HepG2 (cell line): Measurements from ENCODE around the gene NPW. TPM values are rescaled to one million over a fixed set of nuclear protein-coding genes. Genes with fewer than 3 reads are reported as not detected.

Experiments
- ATAC-seq: fragments of 200-7000 bp; cut with Tn5 transposase; 3 replicates; pipeline ENCODE4 v1.9.1; 2020; ENCODE audit warnings: mild to moderate bottlenecking, moderate library complexity
- BruUV-seq: library from RNA; stranded (reverse); fragments of 400-500 nt; replicated peaks from 2 replicates; lab custom pipeline; 2021; lab: Mats Ljungman, UMichigan
- CTCF ChIA-PET: fragments of 300-600 bp; formaldehyde crosslinking; extraction: SDS; loops from one replicate; lab custom pipeline; 2021; ENCODE audit warnings: low total read pairs, inconsistent platforms, low intra/inter-chr PET ratio; lab: Yijun Ruan, JAX
- POLR2A ChIA-PET: fragments of 350-600 bp; sonication (Branson Sonifier 250); formaldehyde crosslinking; loops from one replicate; lab custom pipeline; 2020; ENCODE audit warnings: antibody characterized with exemption, inconsistent platforms; lab: Yijun Ruan, JAX
- DNase-seq: peaks from one replicate; pipeline ENCODE4 v3.0.0-alpha.2; 2015; ENCODE audit warnings: low spot score
- FAIRE-seq: peaks from 3 replicates; lab custom pipeline; 2011; peaks lifted over from hg19 to GRCh38; lab: Jason Lieb, UNC
- H2AFZ ChIP-seq: one replicate; pipeline ENCODE4 v1.6.1; 2011; ENCODE audit warnings: low read length, inconsistent platforms
- H3K27ac ChIP-seq: fragments of 300-600 bp; 3 replicates; pipeline ENCODE4 v1.8.0; 2011; ENCODE audit warnings: mixed run types, mild to moderate bottlenecking, mixed read lengths, low read length, inconsistent platforms; ENCODE audit not compliant: insufficient read depth; ENCODE audit errors: extremely low read length
- H3K27me3 ChIP-seq, 2 experiments: fragments of 200-600 bp in 1 of 2; 2 replicates in 1 of 2; 3 replicates in 1 of 2; pipeline versions ENCODE4 v1.6.0 to v1.8.0; 2011; ENCODE audit warnings: low read length in 2 of 2, mild to moderate bottlenecking in 2 of 2, moderate library complexity in 2 of 2, inconsistent platforms in 1 of 2; ENCODE audit not compliant: insufficient read depth in 2 of 2, control insufficient read depth in 1 of 2
- H3K36me3 ChIP-seq, 2 experiments: fragments of 200-600 bp in 1 of 2; replicated peaks in 1 of 2; 2 replicates in 1 of 2; 3 replicates in 1 of 2; pipeline versions ENCODE4 v1.5.1 to v1.8.0; 2011; ENCODE audit warnings: low read length in 2 of 2, inconsistent platforms in 1 of 2; ENCODE audit not compliant: insufficient read depth in 2 of 2, control insufficient read depth in 1 of 2
- H3K4me1 ChIP-seq: 2 replicates; pipeline ENCODE4 v1.5.1; 2012; ENCODE audit warnings: low read length, inconsistent platforms; ENCODE audit not compliant: insufficient read depth
- H3K4me2 ChIP-seq: 2 replicates; pipeline ENCODE4 v1.6.0; 2011; ENCODE audit warnings: low read depth, low read length, inconsistent platforms
- H3K4me3 ChIP-seq, 3 experiments: fragments of 200-600 bp in 1 of 3; sonication (generic), shearing (Covaris generic) in 1 of 3; replicated peaks in 1 of 3; 2 replicates each; pipeline ENCODE4 v1.5.1; 2011 to 2016; ENCODE audit warnings: low read length in 3 of 3, inconsistent platforms in 2 of 3, low read depth in 2 of 3, mild to moderate bottlenecking in 2 of 3, control low read depth in 1 of 3, mixed read lengths in 1 of 3; ENCODE audit not compliant: insufficient read depth in 1 of 3
- H3K79me2 ChIP-seq: one replicate; pipeline ENCODE4 v1.6.1; 2011; ENCODE audit warnings: low read length, inconsistent platforms; ENCODE audit not compliant: insufficient read depth
- H3K9ac ChIP-seq: 2 replicates; pipeline ENCODE4 v1.6.0; 2011; ENCODE audit warnings: mild to moderate bottlenecking, low read depth, low read length, inconsistent platforms; ENCODE audit not compliant: insufficient read depth
- H3K9me3 ChIP-seq: 2 replicates; pipeline ENCODE4 v1.5.1; 2012; ENCODE audit warnings: mild to moderate bottlenecking, low read length
- H4K20me1 ChIP-seq: 2 replicates; pipeline ENCODE4 v1.6.0; 2011; ENCODE audit warnings: inconsistent platforms, mild to moderate bottlenecking, low read length, moderate library complexity; ENCODE audit not compliant: insufficient read depth
- AGO2 ChIP-seq: fragments of 200-400 bp; formaldehyde crosslinking; optimal IDR thresholded peaks from 2 replicates; pipeline ENCODE3; 2017; ENCODE audit warnings: mild to moderate bottlenecking, low read depth, low read length, moderate library complexity
- ARHGAP35 ChIP-seq: sonication (generic); formaldehyde crosslinking; IDR thresholded peaks from 2 replicates; pipeline ENCODE4 v1.9.0; 2022; ENCODE audit warnings: mild to moderate bottlenecking, inconsistent platforms, moderate library complexity, missing genetic modification reagents, borderline replicate concordance
- ASH2L ChIP-seq: fragments of 300-600, 200-600 bp; sonication (generic); IDR thresholded peaks from 2 replicates; pipeline ENCODE4 v1.7.0; 2017; ENCODE audit warnings: low read depth, mild to moderate bottlenecking, moderate library complexity, mixed read lengths, low read length; ENCODE audit not compliant: insufficient read length
- KIAA2018 ChIP-seq: sonication (generic); formaldehyde crosslinking; IDR thresholded peaks from 2 replicates; pipeline ENCODE4 v1.5.0; 2020; ENCODE audit warnings: mild to moderate bottlenecking, missing genetic modification reagents, borderline replicate concordance
- ZNF704 ChIP-seq: sonication (generic); formaldehyde crosslinking; IDR thresholded peaks from 2 replicates; pipeline ENCODE4 v1.8.1; 2023; ENCODE audit warnings: mild to moderate bottlenecking, inconsistent platforms, moderate library complexity, missing genetic modification reagents, borderline replicate concordance
- ZSCAN21 ChIP-seq: sonication (generic); formaldehyde crosslinking; IDR thresholded peaks from 2 replicates; pipeline ENCODE4 v1.8.0; 2022; ENCODE audit warnings: mild to moderate bottlenecking, missing genetic modification reagents, moderate library complexity, borderline replicate concordance
- WGBS: methylation state at CpG from one replicate; pipeline ENCODE4 v1.1.6; 2017; ENCODE audit warnings: low lambda C conversion rate; 5-methylcytosine and 5-hydroxymethylcytosine counted together
- in situ Hi-C: cut with HindIII; loops from 2 replicates; pipeline ENCODE4 v1.10.0; 2017; ENCODE audit warnings: low pct_unique_long_range_greater_than_20kb; ENCODE audit not compliant: extremely low pct_ligation_motif_present
- intact Hi-C: fragments of 100-400 bp; cut with micrococcal nuclease; formaldehyde crosslinking; loops from one replicate; pipeline ENCODE4 v1.10.0; 2022; ENCODE audit not compliant: unreplicated experiment
- polyA plus RNA-seq, 8 experiments: library from polyadenylated mRNA; depleted of rRNA in 3 of 8; stranded (reverse) in 7 of 8; unstranded in 1 of 8; fragments of >200 nt; fragmentation: Illumina TruSeq in 4 of 8; extraction: Trizol in 4 of 8; gene quantifications; 2 replicates each; pipeline versions ENCODE4 v1.2.1 to v1.2.3, GENCODE V29; 2011 to 2016; ENCODE audit warnings: low read depth in 4 of 8, missing spikeins in 1 of 8, mixed read lengths in 1 of 8; ENCODE audit not compliant: insufficient read depth in 1 of 8
- total RNA-seq, 5 experiments: library from RNA; depleted of rRNA; stranded (reverse); fragments of >200 nt; fragmentation: Illumina TruSeq; extraction: Trizol; gene quantifications; 2 replicates each; pipeline ENCODE4 v1.2.3, GENCODE V29; 2016; ENCODE audit warnings: low read depth in 1 of 5
- TF ChIP-seq, protein P1 (sequence below): sonication (generic); formaldehyde crosslinking; IDR thresholded peaks from 2 replicates; pipeline ENCODE4 v1.9.0; 2021; ENCODE audit warnings: missing genetic modification reagents, mild to moderate bottlenecking, borderline replicate concordance

NPW gene
- total and polyA plus RNA-seq, 2 of the 13 experiments (the other 11 are each of a cell fraction or from before 2014, with no cell fraction given), result 0.24 to 0.97 TPM

- no peak for TF ChIP-seq KIAA2018 (CRISPR knock-in tag)
- no peak for TF ChIP-seq ZNF704 (CRISPR knock-in tag)
Observed at GRCh38 chr16:2061526-2061925, 41.9 kb downstream of the NPW start (continued).

GRCh38 chr16:2062801-2063200 is 43.2 kb downstream of the NPW start:
- WGBS, result 100% methylated on average over 8 of the region's 28 CpGs
- BruUV-seq, result no TSS peak
- no peak; the same call in 1 of the 3 replicates for ATAC-seq
- Histone ChIP-seq H3K4me3 (no peak overlapping the region), H3K4me1 (no peaks in the 10 kb centered on the region), H2AFZ (no peak overlapping the region), H3K4me2 (no peak overlapping the region), H3K27ac (no peak overlapping the region), H3K27me3 (no peaks in the 10 kb centered on the region), H3K9ac (no peak overlapping the region), H3K9me3 (no peaks in the 10 kb centered on the region), H3K79me2 (no peaks in the 10 kb centered on the region), H4K20me1 (no peaks in the 10 kb centered on the region), H3K36me3 (peaks cover 13 to 16% of the 10 kb centered on the region in 2 experiments)
- CTCF ChIA-PET, result no interaction called here
- in situ Hi-C loops (no loop called here), intact Hi-C loops (no loop called here)
- no peak for FAIRE-seq
- no peak for DNase-seq
- TF ChIP-seq ASH2L (no peak), AGO2 (peak; percentile 37), ARHGAP35 (no peak), ZSCAN21 (no peak)
- TF ChIP-seq, protein P1, sequence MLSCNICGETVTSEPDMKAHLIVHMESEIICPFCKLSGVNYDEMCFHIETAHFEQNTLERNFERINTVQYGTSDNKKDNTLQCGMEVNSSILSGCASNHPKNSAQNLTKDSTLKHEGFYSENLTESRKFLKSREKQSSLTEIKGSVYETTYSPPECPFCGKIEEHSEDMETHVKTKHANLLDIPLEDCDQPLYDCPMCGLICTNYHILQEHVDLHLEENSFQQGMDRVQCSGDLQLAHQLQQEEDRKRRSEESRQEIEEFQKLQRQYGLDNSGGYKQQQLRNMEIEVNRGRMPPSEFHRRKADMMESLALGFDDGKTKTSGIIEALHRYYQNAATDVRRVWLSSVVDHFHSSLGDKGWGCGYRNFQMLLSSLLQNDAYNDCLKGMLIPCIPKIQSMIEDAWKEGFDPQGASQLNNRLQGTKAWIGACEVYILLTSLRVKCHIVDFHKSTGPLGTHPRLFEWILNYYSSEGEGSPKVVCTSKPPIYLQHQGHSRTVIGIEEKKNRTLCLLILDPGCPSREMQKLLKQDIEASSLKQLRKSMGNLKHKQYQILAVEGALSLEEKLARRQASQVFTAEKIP (CRISPR knock-in tag), result no peak
- POLR2A ChIA-PET, result no interaction called here
